NCI-H1092 (cell line): ENCODE results near the gene CALML6.

Source experiments
- DNase-seq: peaks from one replicate; lab custom pipeline; 2025; lab: John Stamatoyannopoulos, UW

Gene CALML6

DNA sequence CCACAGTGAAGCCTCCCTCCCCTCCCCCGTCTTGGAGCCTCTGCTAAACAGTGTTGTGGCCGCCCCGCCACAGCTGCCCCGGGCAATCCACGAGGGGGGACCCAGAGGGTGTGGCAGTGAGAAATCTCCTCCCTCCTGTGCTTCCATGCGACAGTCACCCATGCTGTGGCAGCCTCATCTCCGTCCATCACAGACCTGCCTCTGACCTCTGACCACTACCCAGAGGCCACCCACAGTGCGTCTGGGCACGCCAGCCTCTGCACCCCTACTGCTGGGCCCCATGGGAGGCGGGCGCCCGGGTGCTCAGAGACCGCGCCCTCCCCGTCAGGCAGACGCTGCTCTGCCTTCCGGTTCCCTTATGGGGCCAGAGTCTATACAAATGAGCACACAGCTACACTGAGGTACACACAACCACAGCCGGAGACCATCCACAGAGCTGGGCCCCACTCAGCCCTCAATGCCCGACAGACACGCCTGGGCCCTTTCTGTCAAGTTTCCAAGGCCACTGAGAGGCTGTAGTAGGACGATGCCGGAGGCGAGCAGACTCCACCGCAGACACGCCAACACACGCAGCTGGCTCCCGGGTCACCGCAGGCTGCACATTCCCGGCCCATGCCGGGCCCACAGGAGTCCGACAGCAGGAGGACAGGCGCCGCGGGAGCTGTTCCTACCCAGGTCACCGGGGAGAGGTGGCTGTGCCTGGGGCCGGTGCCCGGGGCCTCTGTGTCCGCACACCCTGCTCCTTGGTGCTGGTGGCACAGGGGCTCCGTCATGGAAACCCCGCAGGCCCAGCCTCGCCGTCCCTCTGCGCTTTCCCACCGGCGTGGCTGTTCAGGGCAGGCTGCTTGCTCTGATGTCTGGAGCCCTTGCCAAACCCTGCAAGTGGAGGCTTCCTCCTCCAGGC is 27.9 kb downstream of the CALML6 start:
- DNase-seq, result no peak

DNA sequence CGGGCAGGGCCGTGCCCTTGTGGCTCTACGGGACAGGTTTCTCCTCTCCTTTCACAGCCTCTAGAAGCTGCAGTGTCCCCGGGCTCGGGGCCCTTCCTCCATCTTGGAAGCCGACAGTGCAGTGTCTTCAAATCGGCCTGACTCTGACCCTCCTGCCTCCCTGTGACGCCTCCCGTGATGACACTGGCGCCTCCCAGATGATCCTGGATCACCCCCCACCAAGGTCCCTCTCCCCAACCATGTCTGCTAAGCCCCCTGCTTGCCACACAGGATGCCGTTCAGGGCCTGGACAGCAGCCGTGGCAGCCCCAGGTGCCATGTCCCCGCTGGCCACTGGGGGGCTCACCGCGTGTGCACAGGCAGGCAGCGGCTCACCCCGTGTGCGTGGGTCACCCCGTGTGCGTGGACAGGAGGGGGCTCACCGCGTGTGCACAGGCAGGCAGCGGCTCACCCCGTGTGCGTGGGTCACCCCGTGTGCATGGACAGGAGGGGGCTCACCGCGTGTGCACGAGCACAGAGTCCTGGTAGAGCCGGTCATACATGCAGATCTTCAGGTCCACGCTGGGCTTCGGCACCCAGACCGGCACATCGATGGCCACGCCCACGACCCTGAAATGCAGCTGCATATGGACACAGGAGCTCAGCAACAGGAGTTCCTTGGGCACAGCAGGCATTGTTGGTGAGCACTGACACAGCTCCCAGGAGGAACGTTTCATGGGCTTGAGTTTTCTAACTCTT is 28.9 kb downstream of the CALML6 start:
- no peak for DNase-seq

DNA sequence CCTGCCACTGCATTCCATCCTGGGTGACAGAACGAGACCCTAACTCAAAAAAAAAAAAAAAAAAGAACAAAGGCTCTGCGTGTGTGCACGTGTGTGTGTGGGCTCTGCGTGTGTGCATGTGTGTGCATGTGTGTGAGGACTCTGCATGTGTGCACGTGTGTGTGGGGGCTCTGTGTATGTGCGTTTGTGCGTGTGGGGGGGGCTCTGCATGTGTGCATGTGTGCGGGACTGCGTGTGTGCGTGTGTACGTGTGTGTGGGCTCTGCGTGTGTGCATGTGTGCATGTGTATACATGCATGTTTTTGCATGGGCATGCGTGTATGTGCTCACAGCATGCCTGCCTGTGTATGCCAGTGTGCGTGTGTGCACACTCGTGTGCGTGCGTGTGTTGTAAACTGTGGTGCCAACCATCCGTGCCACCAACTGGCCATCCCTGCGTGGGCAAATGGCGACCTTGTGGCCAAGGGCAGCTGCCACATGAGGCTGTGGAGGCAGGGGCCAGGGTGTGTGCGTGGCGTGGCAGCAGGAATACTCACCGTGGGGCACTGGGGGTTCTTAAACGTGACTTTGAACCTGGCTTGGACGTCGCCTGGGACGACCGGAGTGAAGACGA is 30.8 kb downstream of the CALML6 start:
- DNase-seq, result no peak

DNA sequence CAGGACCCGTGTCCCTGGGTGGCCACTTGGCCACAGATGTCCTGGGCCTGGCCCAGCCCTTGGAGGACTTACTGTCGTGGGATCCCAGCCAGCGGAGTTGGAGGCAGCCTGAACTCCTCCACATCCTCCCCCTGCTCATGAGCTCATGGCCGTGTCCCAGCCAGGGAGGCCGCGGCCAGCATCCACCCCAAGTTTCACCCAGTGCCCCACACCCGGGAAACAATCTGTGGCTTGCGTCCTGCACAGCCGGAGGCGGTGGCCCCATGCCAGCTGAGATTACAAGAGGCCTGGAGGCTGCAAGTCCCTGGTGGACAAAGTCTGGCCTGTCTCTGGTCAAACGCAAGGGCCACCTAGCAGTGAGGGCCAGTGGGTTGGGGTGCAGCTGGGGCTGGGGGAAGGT is 31.5 kb downstream of the CALML6 start:
- DNase-seq, result no peak

DNA sequence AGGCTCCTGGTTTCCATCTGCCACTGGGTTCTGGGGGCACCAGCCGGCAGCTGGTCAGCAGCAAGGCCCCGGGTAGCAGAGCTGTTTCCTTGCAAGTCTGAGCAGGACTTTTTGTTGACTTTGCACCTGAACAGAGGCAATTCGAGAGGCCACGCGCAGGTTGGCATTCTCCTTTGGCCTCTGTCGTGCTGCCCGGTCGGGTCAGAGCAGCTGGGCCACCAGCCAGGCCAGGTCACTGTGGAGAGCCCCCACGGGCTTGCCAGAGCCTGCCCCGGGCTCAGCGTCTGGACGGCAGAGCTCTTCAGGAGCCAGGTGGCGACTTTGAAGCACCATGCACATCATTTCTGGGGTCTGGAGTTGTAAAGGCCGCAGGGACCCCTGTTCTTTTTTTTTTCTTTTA is 32.4 kb downstream of the CALML6 start:
- DNase-seq, result no peak

DNA sequence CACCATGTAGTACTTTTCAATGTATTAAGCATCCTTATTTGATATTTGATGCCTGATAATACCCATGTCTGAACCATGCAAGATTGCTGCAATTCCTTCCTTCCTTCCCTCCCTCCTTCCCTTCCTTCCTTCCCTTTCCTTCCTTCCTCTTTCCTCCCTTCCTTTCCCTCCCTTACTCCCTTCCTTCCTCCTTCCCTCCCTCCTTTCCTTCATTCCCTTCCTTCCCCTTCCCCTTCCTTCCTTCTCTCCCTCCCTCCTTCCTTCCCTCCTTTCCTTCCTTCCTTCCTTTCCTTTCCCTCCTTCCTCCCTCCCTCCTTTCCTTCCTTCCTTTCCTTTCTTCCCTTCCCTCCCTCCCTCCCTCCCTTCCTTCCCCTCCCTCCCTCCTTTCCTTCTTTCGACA is 33.7 kb downstream of the CALML6 start:
- DNase-seq, result no peak

DNA sequence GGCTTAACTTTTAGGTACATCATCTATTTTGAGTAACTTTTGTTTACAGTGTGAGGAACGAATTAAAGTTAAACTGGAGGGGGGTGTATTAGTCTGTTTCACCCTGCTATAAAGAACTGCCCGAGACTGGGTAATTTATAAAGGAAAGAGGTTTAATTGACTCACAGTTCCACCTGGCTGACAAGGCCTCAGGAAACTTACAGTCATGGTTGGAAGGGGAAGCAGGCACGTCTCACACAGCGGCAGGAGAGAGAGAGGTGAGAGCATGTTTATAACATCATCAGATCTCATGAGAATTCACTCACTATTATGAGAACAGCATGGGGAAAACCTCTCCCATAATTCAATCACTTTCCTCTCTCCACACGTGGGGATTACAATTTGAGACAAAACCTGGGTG is 35.9 kb downstream of the CALML6 start:
- no peak for DNase-seq

DNA sequence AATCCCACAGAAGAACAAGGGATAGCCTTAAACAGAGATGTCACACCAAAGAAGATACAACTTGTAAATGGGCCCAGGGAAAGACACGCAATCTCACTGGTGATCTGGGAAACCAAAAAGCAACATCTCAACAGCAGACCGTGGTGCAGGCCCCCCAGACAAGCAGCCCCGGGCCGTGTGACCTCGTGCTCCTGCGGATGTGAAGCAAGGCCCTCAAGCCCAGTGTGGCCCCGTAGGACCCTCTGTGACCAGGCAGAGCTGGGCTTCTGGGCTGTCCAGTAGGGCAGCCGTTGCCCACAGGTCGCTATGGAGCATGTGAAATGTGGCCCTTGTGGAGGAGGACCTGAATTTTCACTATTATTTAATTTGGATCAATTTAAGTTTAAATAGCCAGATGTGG is 39.0 kb downstream of the CALML6 start:
- DNase-seq, result no peak

DNA sequence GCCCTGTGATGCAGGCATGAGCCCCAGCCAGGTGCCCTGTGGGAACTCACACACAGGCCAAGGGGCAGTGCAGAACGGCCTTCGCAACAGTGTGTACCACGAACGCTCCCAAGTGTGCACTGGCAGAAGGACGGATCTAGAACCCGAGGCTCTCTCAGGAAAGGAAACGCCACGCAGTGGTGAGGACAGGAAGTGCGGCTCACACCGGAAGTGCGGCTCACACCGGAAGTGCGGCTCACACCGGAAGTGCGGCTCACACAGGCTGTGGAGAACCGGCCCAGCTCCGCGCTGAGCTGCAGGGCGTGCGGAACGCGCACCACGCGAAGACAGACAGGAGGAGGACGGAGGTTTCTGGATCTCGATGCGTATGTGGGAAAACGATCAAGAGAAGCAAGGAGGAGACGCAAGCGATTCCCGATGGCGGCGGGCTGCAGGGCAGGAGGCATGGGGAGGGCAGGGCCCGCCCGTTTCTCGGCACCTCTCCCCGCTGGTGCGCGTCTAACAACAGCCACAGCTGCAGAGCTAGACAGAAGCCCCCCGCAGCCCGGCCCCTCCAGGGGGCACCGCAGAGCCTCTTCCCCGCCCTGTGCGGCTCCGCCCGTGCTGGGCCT is 39.9 kb downstream of the CALML6 start:
- DNase-seq, result no peak

DNA sequence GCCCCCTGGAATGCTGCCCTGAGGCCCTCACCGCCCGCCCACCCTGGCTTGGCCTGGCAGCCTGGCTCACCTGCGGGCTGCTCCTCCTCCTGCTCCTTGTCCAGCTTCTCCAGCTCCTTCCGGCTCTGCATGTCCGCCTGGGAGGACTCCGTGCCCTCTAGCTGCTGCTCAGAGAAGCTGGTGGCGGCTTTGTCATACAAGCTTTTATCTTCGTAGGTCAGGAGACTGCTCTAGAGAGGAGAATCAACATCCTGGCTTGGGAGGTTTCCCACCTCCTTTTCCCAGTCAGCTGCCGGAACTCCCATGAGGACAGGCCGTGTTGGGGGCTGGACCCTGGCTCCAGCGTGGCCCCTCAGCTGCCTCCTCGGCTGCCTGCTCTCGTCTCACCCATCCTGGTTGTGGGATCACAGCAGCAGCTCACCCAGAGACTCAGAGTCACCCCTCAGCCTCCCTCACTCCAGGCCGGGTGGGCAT is 40.6 kb downstream of the CALML6 start:
- no peak for DNase-seq

DNA sequence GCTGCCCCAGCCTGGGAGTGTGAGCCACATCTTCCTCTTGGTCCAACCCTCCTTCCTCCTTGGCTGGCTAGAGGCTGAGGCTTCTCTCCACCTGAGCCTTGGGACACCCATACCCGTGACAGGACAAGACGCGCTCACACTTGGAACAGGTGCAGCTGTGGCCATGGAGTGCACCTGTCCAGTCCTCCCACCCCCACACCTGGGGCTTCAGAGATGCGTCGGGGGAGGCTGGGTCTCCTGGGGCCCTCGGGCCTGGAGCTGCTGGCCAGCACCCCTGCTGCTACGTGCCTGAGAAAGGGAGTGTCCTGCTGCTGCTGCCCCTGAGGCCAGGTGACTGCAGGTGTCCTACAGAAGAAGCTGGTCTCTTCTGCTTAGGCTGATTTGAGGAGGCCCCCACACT is 41.0 kb downstream of the CALML6 start:
- DNase-seq, result no peak

DNA sequence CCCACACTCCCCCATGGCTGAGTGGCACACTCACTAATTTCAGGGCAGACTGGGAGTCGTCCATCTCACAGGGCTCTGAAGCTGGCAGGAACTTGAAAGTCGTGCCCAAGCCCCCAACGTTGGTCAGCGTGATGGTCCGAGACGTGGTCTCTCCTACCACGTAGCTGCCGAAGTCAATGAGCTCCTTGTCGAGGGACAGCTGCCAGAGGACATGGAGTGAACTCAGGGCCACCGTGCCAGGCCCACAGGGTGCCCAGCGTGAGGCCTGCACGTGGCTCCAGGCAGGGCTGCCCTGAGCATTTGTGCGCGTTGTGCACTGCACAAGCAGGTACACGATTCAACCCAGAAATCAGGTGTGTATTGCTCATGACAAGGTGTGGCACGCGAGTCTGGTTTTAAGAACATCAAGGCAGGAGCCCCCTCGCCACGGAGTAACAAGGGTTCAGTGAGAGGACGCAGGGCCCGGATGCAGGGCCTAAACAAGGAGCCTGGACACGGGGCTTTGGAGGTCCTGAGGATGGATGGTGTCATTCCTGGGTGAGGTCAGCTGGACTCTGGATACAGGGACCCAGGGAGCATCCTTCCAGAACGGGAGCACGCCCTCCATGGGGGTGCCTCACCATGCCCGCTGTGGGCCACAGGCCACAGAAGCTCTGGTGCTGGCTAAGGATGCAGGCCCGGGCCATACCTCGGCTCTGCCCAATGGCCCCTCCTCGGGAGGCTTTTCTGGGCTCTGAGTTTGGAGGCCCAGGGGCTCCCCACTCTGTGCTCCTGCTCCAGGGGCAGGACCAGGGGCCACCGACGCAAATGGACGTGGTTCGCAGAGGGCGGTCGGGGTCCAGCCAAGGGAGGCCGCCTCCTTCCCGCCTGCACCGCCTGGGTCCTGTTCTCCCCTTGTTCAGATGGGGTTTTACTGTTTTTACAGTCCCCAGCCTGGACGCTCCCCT is 41.8 kb downstream of the CALML6 start:
- no peak for DNase-seq

DNA sequence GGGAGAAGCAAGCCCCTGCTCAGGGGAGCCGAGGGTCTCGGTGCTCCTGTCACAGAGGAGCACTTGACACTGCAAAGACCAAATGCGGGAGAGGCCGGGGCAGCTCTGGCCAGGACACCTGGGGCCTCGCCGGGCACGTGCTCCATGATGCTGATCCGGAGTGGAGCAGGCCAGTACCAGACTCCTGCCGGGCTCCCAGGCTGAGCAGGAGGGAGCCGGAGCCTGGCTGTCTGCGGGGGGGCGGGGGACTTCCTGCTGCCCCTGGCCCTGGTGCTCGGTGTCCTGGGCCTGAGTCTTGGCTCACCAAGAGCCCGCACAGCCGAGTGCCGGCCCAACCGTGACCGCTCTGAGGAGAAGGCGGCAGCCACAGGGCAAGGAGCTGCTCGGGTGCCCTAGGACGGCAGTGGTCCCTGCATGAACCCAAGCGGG is 42.5 kb downstream of the CALML6 start:
- DNase-seq, result no peak

DNA sequence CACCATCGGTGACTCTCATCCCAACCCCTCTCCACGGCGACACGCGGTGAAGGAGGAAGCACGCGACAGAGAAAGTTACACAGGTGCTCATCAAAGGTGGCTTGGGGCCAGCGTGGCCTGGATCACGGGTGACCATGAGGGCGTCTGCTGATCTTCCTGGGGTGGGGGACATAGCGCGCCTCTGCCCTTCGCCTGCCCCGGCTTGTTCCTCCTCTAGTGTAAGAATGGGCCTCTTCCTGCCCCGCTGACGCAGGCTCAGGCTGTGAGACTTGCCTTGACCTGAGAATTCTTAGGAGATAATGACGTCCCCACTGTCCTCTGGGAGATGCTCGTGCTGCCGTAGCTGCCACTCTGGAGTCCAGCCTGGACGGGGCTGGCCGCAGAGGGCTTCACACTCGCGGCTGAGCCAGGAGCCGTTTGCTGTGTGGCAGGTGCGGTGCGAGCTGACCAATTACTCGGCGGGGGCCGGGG is 43.0 kb downstream of the CALML6 start:
- DNase-seq, result no peak

DNA sequence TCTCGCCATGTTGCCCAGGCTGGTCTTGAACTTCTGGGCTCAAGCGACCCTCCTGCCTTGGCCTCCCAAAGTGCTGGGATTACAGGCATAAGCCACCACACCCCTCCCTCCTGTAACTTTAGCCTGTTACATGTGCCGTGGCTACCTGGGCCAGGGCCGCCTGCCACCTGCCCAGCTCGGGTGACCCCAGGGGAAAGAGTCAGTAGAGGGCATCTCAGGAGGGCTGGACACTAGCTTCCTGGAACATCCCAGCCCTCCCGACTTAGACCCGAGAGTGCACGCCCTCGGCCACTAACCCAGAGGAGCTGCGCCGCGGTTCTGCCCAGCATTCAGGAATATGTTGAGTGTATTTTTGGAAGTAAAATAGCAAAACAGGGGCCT is 44.4 kb downstream of the CALML6 start:
- no peak for DNase-seq

DNA sequence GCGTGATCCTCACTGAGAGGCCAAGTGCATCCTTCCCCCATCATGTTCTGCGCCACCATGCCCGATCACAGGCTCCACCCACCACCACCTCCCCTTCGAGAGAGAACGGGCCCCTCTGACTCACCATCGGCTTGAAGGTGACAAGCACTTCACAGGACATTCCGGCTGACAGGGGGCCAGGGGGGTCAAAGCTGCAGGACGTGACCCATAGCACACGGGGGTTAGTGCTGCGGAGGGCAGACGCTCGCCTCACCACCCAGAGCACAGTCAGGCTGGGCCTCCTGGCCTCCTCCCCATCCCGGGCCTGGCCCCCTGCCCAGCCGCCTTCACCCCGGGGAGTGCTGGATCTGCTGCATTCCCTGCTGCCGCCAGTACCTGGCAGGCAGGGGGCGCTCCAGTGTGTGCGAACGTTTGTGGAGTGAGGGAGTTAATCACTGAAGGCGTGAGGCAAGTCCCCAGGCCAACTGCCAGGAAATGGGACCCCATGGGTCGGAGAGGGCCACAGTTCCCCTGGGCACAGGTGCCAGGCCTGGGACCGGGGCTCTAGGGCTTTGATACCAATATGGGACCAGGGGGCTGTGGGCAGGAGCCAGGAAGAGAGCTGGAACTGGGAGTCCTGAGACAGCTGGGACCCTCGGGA is 44.9 kb downstream of the CALML6 start:
- DNase-seq, result peak; percentile 54

DNA sequence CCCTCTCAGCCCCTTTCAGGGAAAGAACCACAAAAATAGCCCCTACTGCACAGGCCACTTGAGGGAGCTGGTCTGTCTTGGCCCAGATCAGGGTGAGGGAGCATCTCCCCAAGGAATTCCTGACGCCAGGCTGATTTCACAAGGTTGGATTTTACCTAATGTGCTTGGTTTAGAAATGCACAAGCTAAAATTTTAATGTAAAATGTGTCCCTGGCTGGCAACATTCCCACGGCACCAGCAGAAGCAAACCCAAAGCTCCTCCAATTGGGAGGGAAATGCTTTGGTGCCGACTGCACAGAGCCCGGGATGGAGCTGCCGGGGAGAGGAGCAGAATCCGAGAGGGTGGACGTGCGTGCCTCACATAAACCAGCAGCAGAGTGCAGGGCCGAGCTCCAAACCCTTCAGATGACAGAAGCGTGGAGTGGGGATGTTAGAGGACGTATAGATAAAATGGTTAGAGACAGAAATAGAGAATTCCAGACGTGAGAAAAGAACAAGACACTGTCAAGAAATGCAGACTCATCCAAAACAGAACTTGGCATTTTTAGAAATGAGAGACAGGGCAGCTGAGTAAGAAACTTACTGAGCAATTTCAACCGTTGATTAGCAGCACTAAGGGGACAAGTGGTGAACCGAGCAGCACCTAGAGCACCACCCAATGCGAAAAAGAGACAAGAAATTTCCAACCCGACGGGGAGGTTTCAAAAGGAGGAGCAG is 45.6 kb downstream of the CALML6 start:
- DNase-seq, result no peak

DNA sequence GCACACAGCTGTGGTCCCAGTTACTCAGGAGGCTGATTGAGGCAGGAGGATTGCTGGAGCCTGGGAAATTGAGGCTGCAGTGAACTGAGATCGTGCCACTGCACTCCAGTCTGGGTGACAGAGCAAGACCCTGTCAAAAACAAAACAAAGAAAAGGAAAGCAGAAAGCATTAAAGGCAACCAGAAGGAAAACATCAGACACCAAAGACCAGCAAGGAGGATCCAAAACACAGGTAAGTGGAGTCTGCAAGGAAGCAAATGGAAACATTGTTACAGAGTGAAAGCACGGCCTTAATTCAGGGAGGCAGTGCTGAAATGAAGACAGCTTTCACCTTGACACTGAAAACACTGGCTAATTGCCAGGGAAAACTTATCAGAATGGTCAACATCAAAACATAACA is 47.7 kb downstream of the CALML6 start:
- no peak for DNase-seq

DNA sequence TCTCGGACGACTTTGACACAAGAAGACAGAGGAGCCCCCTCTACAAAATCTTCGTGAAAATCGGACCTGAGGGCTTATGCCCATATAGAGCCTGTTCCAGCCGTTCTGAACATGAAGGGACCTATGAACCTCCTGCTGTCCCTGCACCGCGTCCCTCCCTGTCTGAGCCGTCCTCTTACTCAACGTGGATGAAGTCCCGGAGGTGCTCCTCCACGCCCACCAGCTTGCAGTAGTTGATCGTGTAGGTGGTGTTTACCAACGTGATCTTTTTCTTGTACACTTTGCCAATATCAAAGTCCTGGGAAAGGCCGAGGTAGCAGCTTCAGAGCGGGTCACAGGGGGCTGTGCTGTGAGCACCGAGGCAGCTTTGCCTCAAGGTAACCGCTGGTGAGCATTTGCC is 48.5 kb downstream of the CALML6 start:
- DNase-seq, result no peak

DNA sequence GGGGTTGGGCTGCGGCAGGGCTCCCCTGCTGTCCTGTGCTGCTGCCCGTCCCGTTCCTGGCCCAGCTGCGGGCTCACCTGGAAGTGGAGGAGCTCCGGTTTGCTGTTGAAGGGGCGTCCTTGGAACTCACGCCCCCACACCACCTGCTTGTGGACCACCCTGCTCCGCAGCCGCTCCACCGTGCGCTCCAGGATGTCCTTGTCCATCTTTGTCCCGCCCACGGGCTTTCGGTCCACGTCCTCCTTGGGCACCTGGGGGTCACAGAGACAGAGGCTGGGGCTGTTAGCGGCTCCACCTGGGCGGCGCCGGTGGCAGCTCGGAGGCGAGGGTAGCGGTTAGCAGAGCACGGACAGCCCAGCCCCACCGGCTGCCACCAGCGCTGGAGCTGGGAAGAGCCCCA is 49.8 kb downstream of the CALML6 start:
- DNase-seq, result no peak
